Inferior parietal cortex (tissue), 1 donor: ENCODE data around the gene RFXANK.
"Not testable (repeated sequence)": the region's sequence is repeated elsewhere in the genome, so short reads cannot be mapped to it uniquely, and the experiment has no call there.

Source experiments
- DNase-seq: peaks from one replicate; pipeline ENCODE4 v3.0.0-alpha.2; 2016; ENCODE audit errors: extremely low spot score

RFXANK gene, protein sequence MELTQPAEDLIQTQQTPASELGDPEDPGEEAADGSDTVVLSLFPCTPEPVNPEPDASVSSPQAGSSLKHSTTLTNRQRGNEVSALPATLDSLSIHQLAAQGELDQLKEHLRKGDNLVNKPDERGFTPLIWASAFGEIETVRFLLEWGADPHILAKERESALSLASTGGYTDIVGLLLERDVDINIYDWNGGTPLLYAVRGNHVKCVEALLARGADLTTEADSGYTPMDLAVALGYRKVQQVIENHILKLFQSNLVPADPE

DNA sequence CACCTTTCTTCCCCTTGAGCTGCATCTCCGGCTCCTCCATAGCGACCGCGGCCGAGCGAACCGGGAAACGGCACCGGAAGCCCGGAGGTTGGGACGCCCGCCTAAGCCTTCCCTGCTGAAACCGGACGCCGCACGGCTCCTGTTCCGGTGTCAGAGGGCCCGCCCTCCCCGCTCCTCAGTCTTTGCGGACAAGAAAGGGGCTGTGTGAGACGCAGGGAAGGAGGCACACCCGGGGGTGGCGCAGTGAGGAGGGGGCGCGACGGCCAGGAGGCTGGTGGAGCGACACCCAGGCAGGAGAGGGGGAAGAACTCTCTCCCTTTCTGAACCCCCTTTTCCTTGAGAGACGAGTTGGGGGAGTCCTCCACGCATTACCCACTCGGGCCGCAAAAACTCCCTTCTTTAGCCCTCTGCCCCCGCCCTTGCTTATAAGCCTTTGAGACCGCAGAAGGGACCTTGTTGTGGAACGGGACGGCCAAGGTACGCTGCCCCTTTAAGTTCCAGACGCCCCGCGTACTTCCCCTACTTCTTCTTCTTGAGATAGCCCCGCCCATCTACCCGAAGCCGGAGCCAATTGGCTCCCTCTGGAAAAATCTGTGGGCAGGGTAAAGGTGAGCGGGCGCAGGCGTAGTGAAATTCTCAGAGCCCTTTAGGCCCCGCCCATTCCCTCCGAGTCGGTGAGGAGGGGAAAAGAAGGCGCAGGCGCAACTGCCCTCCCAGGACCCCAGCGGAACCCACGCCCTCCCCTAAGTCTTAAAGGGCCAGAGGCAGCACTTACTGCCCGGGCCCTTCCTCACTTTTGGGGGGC lies at the start of gene RFXANK, which contains the start of gene BORCS8:
RFXANK (plus strand) TSS at position 181 of the 805 bp plus-strand sequence. CDS start 1,689 bp downstream, outside the sequence.
BORCS8 (minus strand) TSS at position 75 of the 805 bp plus-strand sequence; CDS start at position 40, 35 bp downstream.
- DNase-seq, result peak; percentile 99

DNA sequence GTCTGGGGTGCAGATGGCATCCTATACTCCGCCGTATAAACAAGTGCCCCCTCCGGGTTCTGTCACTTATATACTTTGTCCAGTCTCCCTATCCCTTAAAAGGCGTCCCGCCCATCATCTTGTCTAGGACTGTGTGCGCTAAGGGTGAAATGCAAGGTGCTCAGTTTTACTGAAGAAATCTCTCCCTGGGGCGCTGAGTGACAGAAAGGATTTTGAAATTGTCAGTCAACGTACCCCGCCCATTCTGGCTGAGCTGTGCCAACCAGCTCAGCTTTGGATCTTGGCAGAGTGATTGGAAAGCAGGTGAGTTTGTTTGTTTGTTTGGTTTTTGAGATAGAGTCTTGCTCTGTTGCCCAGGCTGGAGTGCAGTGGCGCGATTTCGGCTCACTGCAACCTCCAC lies 49.7 kb upstream of the RFXANK start:
- DNase-seq, result no peak

DNA sequence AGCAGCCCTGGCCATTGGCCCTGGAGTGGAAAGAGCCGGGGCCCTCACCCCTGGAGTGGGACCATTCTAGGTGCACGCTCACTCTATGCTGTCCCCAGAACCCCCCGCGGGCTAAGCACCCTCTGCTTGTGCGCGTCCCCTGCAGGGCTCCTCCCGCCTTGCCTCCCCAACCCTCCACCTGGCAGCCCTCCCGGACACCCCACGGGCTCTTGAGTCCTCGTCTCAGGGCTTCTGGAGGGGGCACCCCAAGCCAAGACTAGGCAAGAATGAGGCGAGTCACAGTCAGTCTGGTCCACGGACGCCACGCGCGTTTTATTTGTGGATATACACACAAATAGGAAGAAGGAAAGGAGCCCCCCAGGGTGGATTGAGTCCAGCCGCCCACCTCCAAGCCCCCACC lies 46.8 kb upstream of the RFXANK start:
- DNase-seq, result no peak

DNA sequence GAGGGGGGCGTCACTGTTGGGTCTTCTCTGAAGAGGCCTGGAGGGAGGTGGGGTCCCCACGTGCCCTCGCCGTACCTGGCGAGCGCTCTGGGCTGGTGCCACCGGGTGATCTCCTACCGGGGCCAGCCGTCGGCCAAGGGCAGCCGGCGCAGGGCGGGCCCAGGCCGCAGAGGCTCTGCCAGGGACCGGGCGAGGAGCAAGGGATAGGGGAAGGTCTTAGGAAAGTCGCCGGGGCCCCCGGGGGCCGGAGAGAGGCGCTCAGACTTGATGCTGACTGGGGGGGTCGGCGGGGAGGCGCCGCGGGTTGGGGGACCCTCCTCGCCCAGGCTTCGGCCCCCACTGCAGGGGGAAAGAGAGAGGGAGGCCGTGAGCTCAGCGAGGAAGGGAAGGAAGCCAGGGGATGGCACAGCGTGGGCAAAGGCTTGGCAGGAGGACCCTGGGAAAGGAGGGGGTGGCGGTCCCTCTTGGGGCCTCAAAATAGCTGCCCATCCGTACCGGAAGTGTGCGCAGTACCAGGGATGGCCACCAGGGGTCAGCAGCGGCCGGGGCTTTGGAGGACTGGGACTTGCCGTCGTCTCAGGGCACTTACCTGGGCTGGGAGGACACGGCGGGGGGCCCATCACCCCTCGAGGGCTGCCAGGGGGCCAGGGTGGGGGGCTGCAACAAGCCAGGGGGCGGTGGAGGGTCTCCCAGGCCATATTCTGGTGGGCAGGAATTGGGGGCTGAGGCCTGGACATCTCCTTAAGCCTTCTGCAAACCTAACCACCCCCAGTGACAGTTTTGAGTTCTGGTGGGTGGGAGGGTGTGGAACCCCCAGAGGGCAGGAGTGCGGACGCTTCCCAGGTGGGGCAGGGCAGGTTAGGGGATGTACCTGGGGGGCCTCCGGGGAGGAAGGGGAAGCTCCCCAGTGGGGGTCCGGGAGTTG lies 46.1 kb upstream of the RFXANK start:
- DNase-seq, result peak; percentile 70

DNA sequence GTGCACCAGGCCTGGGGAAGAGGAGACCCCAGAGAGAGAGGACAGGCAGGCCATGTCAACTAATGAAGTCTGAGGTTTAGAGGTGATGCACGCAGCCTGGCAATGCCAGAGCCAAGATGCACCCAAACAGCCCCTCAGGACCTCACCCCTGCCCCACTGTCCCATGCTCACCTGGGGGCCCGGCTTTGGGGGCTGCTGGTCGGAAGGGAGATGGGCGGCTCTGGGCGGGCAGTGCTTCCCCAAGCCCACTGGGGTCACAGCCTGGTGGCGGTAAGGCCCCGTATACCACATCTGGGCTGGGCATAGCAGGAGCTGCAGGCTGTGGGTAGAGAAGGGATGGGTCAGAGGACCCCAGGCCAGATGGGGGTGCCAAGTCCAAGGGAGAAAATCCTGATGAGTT lies 45.2 kb upstream of the RFXANK start:
- no peak for DNase-seq

DNA sequence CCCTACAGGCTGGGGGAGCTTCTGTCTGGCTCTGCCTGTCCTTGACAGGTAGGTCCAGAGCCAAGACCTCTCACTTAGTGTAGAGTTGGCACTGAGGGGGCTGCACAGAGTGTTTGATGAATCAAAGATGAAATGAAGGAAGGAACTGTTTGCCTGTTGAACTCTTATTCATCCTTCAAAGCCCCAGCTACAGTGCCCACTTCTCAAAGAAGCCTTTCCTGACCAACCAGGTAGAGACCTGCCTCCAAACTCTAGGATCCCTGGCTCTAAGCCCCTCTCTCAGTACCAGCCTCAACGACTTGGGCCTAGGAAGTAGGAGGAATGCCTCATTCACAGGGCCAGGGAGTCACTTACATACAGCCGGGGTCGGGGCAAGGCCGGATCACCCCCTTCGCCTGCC lies 44.7 kb upstream of the RFXANK start:
- DNase-seq, result no peak

DNA sequence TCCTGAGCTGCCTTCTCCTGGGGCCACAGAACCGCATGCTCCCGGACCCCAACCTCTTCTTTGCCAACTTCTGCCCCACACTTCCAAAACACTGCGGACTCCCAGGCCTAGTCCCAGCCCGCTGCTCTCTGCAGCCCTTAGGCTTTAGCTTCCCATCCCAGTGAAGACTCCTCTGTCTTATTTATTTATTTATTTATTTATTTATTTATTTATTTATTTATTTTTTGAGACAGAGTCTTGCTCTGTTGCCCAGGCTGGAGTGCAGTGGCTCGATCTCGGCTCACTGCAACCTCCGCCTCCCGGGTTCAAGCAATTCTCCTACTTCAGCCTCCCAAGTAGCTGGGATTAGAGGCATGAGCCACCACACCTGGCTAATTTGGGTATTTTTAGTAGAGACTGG lies 43.6 kb upstream of the RFXANK start:
- DNase-seq, result not testable (repeated sequence)

DNA sequence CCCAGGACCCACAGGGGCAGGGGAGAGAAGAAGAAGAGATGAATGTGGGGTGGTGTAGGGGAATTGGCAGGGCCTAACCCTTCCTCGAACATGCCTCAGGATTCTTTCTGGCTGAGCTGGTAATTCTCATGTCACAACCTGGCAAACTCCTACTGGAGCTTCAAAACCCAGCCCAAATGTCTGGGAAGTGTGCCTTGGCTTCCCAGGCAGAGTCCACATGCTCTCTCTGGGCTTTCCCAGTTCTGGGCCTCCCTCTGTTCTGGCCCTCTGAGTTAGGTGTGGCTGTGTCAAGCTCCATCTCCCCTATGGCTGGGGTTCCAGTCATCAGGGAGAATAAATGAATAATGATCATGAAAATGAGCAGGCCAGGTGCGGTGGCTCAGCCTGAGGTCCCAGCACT lies 42.6 kb upstream of the RFXANK start:
- no peak for DNase-seq

DNA sequence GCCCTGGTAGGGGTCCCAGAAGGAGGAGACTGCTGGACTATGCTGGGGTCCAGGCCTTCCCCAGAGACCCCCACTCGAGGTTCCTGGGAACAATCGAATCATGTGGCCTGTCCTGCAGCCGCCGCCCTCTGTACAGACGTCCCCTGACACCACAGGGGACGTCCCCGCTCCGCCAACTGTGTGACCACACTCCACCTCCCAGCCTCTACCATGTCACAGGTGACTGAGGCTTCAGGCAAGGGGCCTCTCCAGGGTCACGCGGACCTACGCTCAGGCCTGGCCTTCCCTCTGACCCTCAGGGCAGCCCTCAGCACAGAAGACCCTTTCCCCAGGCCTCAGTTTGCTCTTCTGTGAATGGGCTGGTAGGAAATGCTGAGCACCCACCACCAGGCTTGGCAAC lies 40.6 kb upstream of the RFXANK start:
- no peak for DNase-seq

DNA sequence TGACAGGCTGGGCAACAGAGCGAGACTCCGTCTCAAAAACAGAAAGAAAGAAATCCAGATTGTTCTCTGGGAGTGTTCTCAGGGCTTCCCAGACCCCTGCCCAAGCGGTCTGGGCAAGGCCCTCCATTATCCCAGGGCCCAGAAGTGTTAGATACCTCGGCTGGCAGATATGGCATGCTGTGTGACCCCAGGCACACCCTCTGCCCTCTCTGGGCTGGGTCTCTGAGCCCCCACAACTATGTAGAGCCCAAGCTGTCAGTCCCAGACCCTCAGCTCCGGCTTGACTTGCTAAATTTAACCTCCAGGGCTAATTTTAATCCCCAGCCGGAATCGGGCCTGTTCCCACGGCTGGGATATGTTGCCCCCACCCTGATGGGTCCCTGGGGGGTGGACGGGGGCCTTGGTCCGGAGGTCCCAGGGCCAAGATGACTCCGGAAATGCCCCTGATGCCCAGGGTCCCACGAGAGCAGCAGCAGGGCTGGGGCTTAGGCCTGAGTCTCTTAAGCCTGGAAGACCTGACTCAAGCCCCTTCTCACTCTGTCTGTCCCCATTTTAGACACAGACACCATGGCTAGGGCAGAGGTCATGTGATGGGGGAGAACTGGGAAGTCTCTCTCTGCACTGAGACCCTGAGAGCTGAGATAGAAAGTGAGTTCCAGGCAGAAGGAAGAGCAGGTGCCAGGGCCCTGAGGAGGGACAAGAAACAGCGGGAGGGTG lies 39.2 kb upstream of the RFXANK start:
- DNase-seq, result no peak

DNA sequence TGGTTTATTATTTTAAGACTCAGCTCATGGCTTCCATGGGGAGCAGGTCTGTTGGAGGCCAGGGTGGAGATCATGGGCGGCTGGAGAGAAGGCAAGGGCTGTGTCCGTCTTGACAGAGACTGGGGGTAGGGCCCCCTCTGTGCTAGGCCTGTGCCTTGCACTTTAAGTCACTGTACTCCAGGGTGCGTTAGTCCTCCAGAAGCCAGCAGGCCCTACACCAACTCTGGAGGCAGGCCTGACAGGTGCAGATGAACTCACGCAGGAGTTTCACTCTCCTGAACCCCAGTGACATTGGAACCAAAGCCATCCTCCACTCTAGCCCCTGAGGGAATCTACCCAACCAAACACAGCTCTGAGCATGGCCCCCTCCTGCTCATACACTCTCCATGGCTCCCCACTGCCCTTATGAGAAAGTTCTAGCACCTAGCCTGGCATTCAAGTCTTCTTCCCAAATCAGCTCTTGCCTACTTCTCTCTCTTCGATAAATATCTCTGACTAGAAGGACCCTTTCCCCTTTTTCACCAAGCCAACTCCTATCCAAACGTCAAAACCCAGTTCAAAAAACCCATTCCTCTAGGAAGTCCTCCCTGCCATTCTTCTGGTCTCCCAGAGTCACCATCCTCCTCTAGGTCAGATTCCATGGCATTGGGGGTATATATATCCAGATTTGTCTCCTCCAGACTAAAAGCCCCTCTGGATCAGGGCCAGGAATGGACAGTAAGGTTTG lies 37.1 kb upstream of the RFXANK start:
- DNase-seq, result no peak

DNA sequence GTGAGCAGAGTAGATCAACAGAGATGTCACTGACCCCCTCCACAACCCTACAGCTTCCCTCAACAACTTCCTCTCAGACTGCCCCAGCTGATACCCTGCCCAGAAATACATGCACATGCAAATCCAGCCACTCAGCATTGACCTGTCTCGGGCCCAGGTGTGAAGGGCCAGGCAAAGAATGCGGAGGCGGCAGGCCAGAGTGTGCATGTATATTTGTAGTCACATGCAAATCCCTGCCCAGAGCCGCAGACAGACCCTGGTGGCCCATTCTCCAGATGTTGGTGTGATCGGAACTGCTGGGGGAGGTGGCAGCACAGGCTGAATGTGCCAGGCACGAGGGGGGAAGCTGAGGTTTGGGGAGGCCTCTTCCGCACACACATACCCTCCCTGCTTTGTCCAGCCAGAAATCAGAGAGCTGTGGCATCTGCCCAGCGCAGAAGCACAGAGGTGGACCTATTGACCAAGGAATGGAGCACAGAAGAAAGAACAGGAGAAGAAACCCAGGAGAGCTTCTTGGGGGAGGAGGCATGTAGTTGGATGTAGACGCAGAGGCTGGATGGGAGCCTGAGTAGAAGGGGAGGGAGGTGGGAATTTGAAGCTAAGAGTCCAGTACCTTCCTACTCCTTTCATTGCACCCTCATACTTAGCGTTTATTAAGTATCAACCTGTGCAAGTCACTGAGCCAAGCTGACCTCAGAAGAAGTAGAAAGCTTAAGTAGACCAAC lies 36.4 kb upstream of the RFXANK start:
- no peak for DNase-seq

DNA sequence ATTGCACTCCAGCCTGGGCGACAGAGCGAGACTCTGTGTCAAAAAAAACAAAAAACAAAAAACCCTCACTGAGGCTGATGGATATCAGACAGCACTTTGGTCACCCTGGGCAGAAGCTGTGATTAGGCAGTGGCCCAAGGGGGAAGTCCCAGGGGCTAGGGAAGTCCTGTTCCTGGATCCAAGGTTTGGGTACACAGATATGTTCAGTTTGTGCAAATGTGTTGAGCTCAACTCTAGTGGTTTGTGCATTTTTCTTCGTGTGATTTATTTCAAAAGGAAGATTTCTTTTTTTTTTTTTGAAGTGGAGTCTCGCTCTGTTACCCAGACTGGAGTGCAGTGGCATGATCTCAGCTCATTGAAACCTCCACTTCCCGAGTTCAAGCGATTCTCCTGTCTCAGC lies 34.2 kb upstream of the RFXANK start:
- no peak for DNase-seq

DNA sequence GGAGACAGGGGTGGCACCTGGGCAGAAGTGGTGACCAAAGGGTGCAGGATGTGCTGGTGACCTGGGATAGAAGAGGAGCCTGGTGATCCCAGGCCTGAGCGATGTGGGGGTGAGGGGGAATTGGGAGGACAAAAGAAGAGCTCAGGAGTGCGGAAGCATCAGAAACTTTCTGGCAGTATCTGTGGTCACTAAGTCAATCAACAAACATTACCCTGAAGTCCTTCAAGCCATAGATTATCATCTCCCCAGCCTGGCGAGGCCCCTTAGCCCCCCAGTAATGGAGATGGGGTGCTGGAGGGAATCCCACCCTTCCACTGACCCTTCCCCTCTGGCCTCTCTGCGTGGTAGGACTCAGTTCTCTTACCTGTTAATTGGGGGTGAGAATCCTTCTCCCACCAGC lies 32.5 kb upstream of the RFXANK start:
- no peak for DNase-seq

DNA sequence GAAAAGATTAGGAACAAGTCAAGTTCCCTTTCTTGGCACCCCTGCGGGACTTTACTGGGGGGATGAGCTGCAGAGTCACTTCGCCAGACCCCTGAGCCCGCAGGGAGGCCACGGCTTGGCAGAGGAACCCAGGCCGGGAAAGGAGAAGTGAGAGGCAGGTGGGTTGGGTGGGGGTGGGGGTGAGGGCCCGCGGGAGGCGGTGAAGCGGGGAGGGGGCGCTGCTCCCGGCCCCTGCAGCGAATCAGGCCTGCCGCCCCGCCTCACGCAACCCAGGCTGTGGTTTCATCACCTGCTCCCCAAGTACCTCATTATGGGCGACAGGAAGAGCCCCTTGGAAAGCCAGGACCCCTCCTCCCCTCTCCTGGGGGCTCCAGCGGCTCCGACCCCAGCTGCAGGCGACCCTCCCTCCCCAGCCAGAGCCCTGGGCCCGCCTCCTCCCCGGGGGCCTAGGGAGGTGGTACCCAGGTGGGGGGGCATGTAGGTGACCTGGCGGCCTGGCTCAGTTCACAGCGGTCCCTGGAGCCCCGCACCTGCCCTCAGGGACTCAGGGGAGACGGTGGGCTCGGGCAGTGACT lies 31.5 kb upstream of the RFXANK start:
- DNase-seq, result no peak

DNA sequence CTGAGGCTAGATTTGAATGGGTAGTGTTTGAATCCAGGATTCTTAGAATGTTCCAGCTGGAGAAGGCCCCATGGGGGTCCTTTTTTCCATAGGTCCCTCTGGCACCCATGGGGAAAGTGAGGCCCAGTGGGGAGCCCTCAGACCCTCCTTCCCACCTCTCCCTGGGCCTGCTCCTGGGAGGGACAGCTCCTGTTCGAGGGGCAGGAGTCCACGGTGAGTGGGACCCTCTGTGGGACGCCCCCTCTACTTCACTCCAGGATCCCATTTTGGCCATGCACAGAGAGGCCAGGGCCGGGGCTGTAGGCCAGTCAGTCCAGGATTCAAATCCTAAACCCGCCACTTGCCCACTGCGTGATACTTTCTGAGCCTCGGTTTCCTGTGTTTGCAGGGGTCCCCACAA lies 29.6 kb upstream of the RFXANK start:
- no peak for DNase-seq

DNA sequence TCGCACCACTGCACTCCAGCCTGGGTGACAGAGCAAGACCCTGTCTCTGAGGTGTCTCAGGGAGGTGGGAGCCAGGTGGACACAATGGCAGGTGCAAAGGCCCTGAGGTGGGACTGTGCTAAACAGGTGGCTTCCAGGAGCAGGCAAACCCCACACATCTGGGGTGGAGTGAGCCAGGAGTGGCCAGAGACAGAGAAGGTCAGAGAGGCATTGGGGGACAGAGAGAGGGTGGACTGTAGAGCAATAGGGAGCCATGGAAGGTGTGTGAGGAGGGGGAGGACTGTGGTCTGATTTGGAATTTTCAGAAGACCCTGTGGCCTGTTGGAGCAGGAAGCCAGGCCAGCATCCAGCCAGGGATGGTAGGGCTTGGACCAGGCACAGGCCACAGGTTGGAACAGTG lies 26.7 kb upstream of the RFXANK start:
- no peak for DNase-seq

DNA sequence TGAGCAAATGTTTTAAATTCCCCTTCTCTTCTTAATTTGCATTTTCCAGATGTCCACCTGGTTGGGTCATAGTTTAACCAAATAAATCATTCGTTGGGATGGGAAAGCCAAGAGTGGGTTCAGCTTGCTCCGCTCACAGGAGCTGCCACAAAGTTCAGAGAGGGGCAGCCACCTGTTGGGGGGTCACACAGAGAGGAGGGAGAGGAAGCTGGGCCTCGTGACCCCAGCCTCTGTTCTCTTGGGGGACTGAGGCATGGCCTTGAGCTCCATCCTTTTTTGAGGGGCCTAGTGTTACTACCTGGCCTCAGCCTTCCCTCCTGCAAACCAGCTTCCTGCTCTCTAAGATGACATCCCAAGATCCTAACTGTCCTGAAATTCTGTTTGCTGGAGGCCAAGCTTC lies 24.4 kb upstream of the RFXANK start:
- no peak for DNase-seq

DNA sequence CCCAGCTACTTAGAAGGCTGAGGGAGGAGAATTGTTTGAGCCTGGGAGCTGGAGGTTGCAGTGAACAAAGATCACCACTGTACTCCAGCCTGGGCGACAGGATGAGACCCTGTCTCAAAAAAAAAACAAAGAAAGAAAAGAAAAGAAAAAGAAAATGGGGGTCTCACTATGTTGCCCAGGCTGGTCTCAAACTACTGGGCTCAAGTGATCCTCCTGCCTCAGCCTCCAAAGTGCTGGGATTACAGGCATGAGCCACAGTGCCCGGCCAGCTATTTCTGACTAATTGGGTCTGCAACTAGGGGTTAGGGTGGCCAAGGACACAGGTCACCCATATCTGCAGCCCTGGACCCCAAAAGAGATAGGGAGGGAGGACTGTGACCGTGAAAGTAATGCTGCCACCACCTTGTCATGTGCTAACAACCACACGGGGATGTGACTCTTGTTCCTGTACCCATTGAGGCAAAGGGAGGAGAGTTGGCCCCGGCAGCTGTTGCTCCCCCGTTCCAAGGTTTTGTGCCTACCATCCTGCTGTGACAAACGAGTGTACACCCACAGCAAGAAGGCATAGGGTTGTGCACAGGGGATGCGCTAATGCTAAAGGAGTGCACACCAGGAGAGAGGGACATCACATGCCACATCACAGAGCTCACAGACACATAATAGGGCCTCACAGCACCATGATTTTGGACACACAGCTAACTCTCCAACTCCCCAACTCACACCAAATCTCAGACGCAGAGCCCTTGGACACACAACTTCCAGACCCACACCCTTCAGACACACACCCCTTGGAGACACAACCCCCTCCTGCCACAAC lies 22.6 kb upstream of the RFXANK start:
- no peak for DNase-seq
